Trophoblast cell (in vitro differentiated cells and primary cell): Measurements from ENCODE around the gene FKBP7.

Experiments used
- DNase-seq, 2 donors: peaks; one replicate each; pipeline ENCODE4 v3.0.0-alpha.2; 2016
- H2AFZ ChIP-seq: 2 replicates; pipeline ENCODE4 v1.6.1; 2013; ENCODE audit warnings: low read length, moderate library complexity, mild to moderate bottlenecking; ENCODE audit not compliant: insufficient read depth, poor library complexity
- H2AK5ac ChIP-seq: 2 replicates; pipeline ENCODE4 v1.6.1; 2013; ENCODE audit warnings: mild to moderate bottlenecking, low read length
- H2BK120ac ChIP-seq: 2 replicates; pipeline ENCODE4 v1.6.1; 2013; ENCODE audit warnings: low read length, mild to moderate bottlenecking, moderate library complexity; ENCODE audit not compliant: insufficient read depth, poor library complexity
- H2BK12ac ChIP-seq: 2 replicates; pipeline ENCODE4 v1.6.1; 2013; ENCODE audit warnings: mild to moderate bottlenecking, low read length, moderate library complexity
- H2BK5ac ChIP-seq: 2 replicates; pipeline ENCODE4 v1.6.1; 2013; ENCODE audit warnings: low read length, low read depth, moderate library complexity, mild to moderate bottlenecking; ENCODE audit not compliant: poor library complexity
- H3K14ac ChIP-seq: 2 replicates; pipeline ENCODE4 v1.6.1; 2013; ENCODE audit warnings: mild to moderate bottlenecking, low read length
- H3K18ac ChIP-seq: 2 replicates; pipeline ENCODE4 v1.6.1; 2013; ENCODE audit warnings: mild to moderate bottlenecking, low read length
- H3K23ac ChIP-seq: 2 replicates; pipeline ENCODE4 v1.6.1; 2013; ENCODE audit warnings: low read length
- H3K27ac ChIP-seq: 2 replicates; pipeline ENCODE4 v1.5.1; 2013; ENCODE audit warnings: low read depth, mild to moderate bottlenecking, inconsistent platforms, low read length, moderate library complexity
- H3K27me3 ChIP-seq: 2 replicates; pipeline ENCODE4 v1.6.1; 2013; ENCODE audit warnings: inconsistent platforms, mild to moderate bottlenecking, low read length, moderate library complexity; ENCODE audit not compliant: insufficient read depth
- H3K36me3 ChIP-seq, 2 experiments: 1 replicate in 1 of 2; 2 replicates in 1 of 2; pipeline ENCODE4 v1.6.1; 2013; ENCODE audit warnings: low read length in 2 of 2, mild to moderate bottlenecking in 2 of 2, moderate library complexity in 1 of 2; ENCODE audit not compliant: insufficient read depth in 2 of 2, control insufficient read depth in 1 of 2
- H3K4ac ChIP-seq: 2 replicates; pipeline ENCODE4 v1.6.1; 2013; ENCODE audit warnings: low read depth, mild to moderate bottlenecking, low read length, moderate library complexity
- H3K4me1 ChIP-seq, 2 experiments: 1 replicate in 1 of 2; 2 replicates in 1 of 2; pipeline ENCODE4 v1.6.1; 2013; ENCODE audit warnings: low read length in 2 of 2, mild to moderate bottlenecking in 2 of 2, moderate library complexity in 1 of 2; ENCODE audit not compliant: insufficient read depth in 2 of 2, control insufficient read depth in 1 of 2
- H3K4me2 ChIP-seq: 2 replicates; pipeline ENCODE4 v1.6.1; 2013; ENCODE audit warnings: inconsistent platforms, mild to moderate bottlenecking, low read length, moderate library complexity
- H3K4me3 ChIP-seq: 2 replicates; pipeline ENCODE4 v1.5.1; 2013; ENCODE audit warnings: mild to moderate bottlenecking, low read depth, low read length, inconsistent platforms
- H3K79me1 ChIP-seq: one replicate; pipeline ENCODE4 v1.6.1; 2013; ENCODE audit warnings: low read length
- H3K79me2 ChIP-seq: 2 replicates; pipeline ENCODE4 v1.6.1; 2013; ENCODE audit warnings: low read length, mild to moderate bottlenecking; ENCODE audit not compliant: control insufficient read depth, insufficient read depth, poor library complexity
- H3K9ac ChIP-seq: 2 replicates; pipeline ENCODE4 v1.6.1; 2013; ENCODE audit warnings: mild to moderate bottlenecking, low read length
- H3K9me3 ChIP-seq: 2 replicates; pipeline ENCODE4 v1.6.1; 2013; ENCODE audit warnings: low read depth, mild to moderate bottlenecking, control low read depth, inconsistent platforms, low read length; ENCODE audit not compliant: insufficient read depth
- H4K12ac ChIP-seq: 2 replicates; pipeline ENCODE4 v1.6.1; 2013; ENCODE audit warnings: low read depth, mild to moderate bottlenecking, low read length, moderate library complexity
- H4K8ac ChIP-seq: 2 replicates; pipeline ENCODE4 v1.6.1; 2013; ENCODE audit warnings: low read depth, mild to moderate bottlenecking, low read length, moderate library complexity
- H4K91ac ChIP-seq: one replicate; pipeline ENCODE4 v1.6.1; 2013; ENCODE audit warnings: low read depth, mild to moderate bottlenecking, low read length, moderate library complexity
- WGBS: extraction: QIAGEN DNeasy Blood & Tissue Kit; methylation state at CpG from one replicate; pipeline ENCODE4 v1.1.7; 2013; ENCODE audit warnings: missing lambda C conversion rate; ENCODE audit not compliant: insufficient read length, insufficient coverage; ENCODE audit errors: extremely low coverage; 5-methylcytosine and 5-hydroxymethylcytosine counted together

The FKBP7 gene

GRCh38 chr2:178450774-178451525 is 27.4 kb downstream of the FKBP7 start, which contains the start of the genes PJVK and PRKRA:
Gene PJVK, plus strand, starts transcription at chr2:178451378. Its CDS starts 2,032 bp downstream, at chr2:178453410.
Gene PRKRA, minus strand, starts transcription at chr2:178451175. Its CDS starts 145 bp downstream, at chr2:178451030.
- Histone ChIP-seq H2BK120ac (peak within 1 kb of the TSS; percentile 55), H2AK5ac (peak within 1 kb of the TSS; percentile 31), H3K4me1 (peaks cover 7 to 11% of the 10 kb centered on the region in 2 experiments), H3K79me1 (peaks cover 11% of the 10 kb centered on the region), H3K9ac (peak within 1 kb of the TSS; percentile 100), H4K8ac (peak within 1 kb of the TSS; percentile 97), H3K4ac (peak within 1 kb of the TSS; percentile 87), H3K4me2 (peak within 1 kb of the TSS; percentile 75), H4K91ac (peak within 1 kb of the TSS; percentile 93), H3K18ac (peak within 1 kb of the TSS; percentile 89), H3K36me3 (peaks cover 4 to 13% of the 10 kb centered on the region in 2 experiments), H2BK5ac (peak within 1 kb of the TSS; percentile 69), H3K27me3 (no peaks in the 10 kb centered on the region), H2BK12ac (no peak within 1 kb of the TSS), H3K27ac (peak within 1 kb of the TSS; percentile 96), H3K23ac (peak within 1 kb of the TSS; percentile 86), H3K14ac (peak within 1 kb of the TSS; percentile 90), H2AFZ (peak within 1 kb of the TSS; percentile 74), H4K12ac (peak within 1 kb of the TSS; percentile 98), H3K4me3 (peak within 1 kb of the TSS; percentile 99), H3K9me3 (no peaks in the 10 kb centered on the region), H3K79me2 (peaks cover 6% of the 10 kb centered on the region)
- peak; percentile 98 for DNase-seq
- WGBS: no CpG with 5 or more reads among the region's 76 CpGs

- Histone ChIP-seq H3K4me1 (peaks cover 7 to 11% of the 10 kb centered on the region in 2 experiments), H3K4me3 (peak overlapping the region; percentile 99), H3K79me2 (peaks cover 6% of the 10 kb centered on the region), H4K12ac (no peak overlapping the region), H3K9ac (peak overlapping the region; percentile 70), H3K23ac (no peak overlapping the region), H2BK12ac (no peak overlapping the region), H3K27ac (peak overlapping the region; percentile 57), H3K9me3 (no peaks in the 10 kb centered on the region), H4K91ac (peak overlapping the region; percentile 11), H3K18ac (peak overlapping the region; percentile 30), H2BK120ac (no peak overlapping the region), H3K14ac (peak overlapping the region; percentile 63), H3K4ac (peak overlapping the region; percentile 87), H2AFZ (peak overlapping the region; percentile 48), H3K36me3 (peaks cover 8 to 17% of the 10 kb centered on the region in 2 experiments), H4K8ac (peak overlapping the region; percentile 69), H2BK5ac (no peak overlapping the region), H3K4me2 (peak overlapping the region; percentile 64), H3K79me1 (peaks cover 11% of the 10 kb centered on the region), H2AK5ac (no peak overlapping the region), H3K27me3 (no peaks in the 10 kb centered on the region)
- peak; percentile 87 to 88 for DNase-seq
- WGBS: no CpG with 5 or more reads among the region's 25 CpGs
Observed at GRCh38 chr2:178450524-178450773, 28.0 kb downstream of the FKBP7 start.

GRCh38 chr2:178449700-178450523 is 28.5 kb downstream of the FKBP7 start:
- peaks cover 7 to 11% of the 10 kb centered on the region in 2 experiments for H3K4me1 ChIP-seq
- H3K79me2 ChIP-seq: peaks cover 6% of the 10 kb centered on the region
- no peak overlapping the region for H2BK5ac ChIP-seq
- H3K36me3 ChIP-seq: peaks cover 8 to 18% of the 10 kb centered on the region in 2 experiments
- H2BK12ac ChIP-seq: no peak overlapping the region
- H4K12ac ChIP-seq: no peak overlapping the region
- peak overlapping the region; percentile 30 for H3K18ac ChIP-seq
- peak overlapping the region; percentile 48 for H2AFZ ChIP-seq
- no peak overlapping the region for H3K23ac ChIP-seq
- H3K9ac ChIP-seq: peak overlapping the region; percentile 70
- H2AK5ac ChIP-seq: no peak overlapping the region
- peaks cover 11% of the 10 kb centered on the region for H3K79me1 ChIP-seq
- H4K8ac ChIP-seq: peak overlapping the region; percentile 69
- peak overlapping the region; percentile 63 for H3K14ac ChIP-seq
- H3K9me3 ChIP-seq: no peaks in the 10 kb centered on the region
- peak overlapping the region; percentile 99 for H3K4me3 ChIP-seq
- peak overlapping the region; percentile 57 for H3K27ac ChIP-seq
- WGBS: no CpG with 5 or more reads among the region's 18 CpGs
- no peak overlapping the region for H2BK120ac ChIP-seq
- peak overlapping the region; percentile 11 for H4K91ac ChIP-seq
- peak overlapping the region; percentile 87 for H3K4ac ChIP-seq
- no peaks in the 10 kb centered on the region for H3K27me3 ChIP-seq
- H3K4me2 ChIP-seq: peak overlapping the region; percentile 64
- peak in 1 of 2 donors; percentile 2 for DNase-seq

- H3K9ac ChIP-seq: no peak overlapping the region
- DNase-seq: no peak
- no peak overlapping the region for H3K4me3 ChIP-seq
- peaks cover 6% of the 10 kb centered on the region for H3K79me2 ChIP-seq
- H2AFZ ChIP-seq: no peak overlapping the region
- H4K12ac ChIP-seq: no peak overlapping the region
- H3K36me3 ChIP-seq: peaks cover 8 to 18% of the 10 kb centered on the region in 2 experiments
- H2BK120ac ChIP-seq: no peak overlapping the region
- no peak overlapping the region for H3K4ac ChIP-seq
- no peak overlapping the region for H3K18ac ChIP-seq
- WGBS: no CpG with 5 or more reads among the region's 4 CpGs
- no peak overlapping the region for H3K23ac ChIP-seq
- no peak overlapping the region for H4K8ac ChIP-seq
- H3K27ac ChIP-seq: no peak overlapping the region
- H3K9me3 ChIP-seq: no peaks in the 10 kb centered on the region
- no peak overlapping the region for H4K91ac ChIP-seq
- peaks cover 7 to 11% of the 10 kb centered on the region in 2 experiments for H3K4me1 ChIP-seq
- H2BK12ac ChIP-seq: no peak overlapping the region
- H3K79me1 ChIP-seq: peaks cover 11% of the 10 kb centered on the region
- H3K14ac ChIP-seq: no peak overlapping the region
- no peak overlapping the region for H3K4me2 ChIP-seq
- H2AK5ac ChIP-seq: no peak overlapping the region
- H2BK5ac ChIP-seq: no peak overlapping the region
- H3K27me3 ChIP-seq: no peaks in the 10 kb centered on the region
Observed at GRCh38 chr2:178448968-178449661, 29.3 kb downstream of the FKBP7 start.
